Spleen (tissue), 11 donors: ENCODE data around the gene GAB2. TPM values are rescaled to one million over a fixed set of nuclear protein-coding genes. Genes with fewer than 3 reads are reported as not detected.

ENCODE experiments used
- DNase-seq: peaks from one replicate; pipeline ENCODE4 v3.0.0-alpha.2; 2020
- H3K27ac ChIP-seq, 8 donors: fragments of 200-600 bp; sonication (generic) in 7 of 8; 1 replicate in 4 of 8; 2 replicates in 4 of 8; pipeline versions ENCODE4 v1.5.0 to v1.8.0; 2016 to 2021; ENCODE audit warnings: inconsistent platforms in 4 of 8, mild to moderate bottlenecking in 4 of 8, moderate library complexity in 1 of 8
- H3K27me3 ChIP-seq, 7 donors: fragments of 200-600 bp; sonication (generic) in 6 of 7; replicated peaks in 1 of 7; 1 replicate in 4 of 7; 2 replicates in 3 of 7; pipeline versions ENCODE4 v1.5.0 to v1.8.0; 2016 to 2021; ENCODE audit warnings: inconsistent platforms in 3 of 7, mild to moderate bottlenecking in 1 of 7
- H3K36me3 ChIP-seq, 6 donors: fragments of 200-600 bp; sonication (generic) in 5 of 6; 1 replicate in 4 of 6; 2 replicates in 2 of 6; pipeline versions ENCODE4 v1.5.0 to v1.8.0; 2016 to 2021; ENCODE audit warnings: inconsistent platforms in 2 of 6
- H3K4me1 ChIP-seq, 6 donors: fragments of 200-600 bp; sonication (generic) in 5 of 6; 1 replicate in 3 of 6; 2 replicates in 3 of 6; pipeline versions ENCODE4 v1.5.0 to v1.8.0; 2016 to 2021; ENCODE audit warnings: inconsistent platforms in 3 of 6
- H3K4me3 ChIP-seq, 8 donors: fragments of 200-600 bp; sonication (generic) in 7 of 8; 1 replicate in 4 of 8; 2 replicates in 4 of 8; pipeline versions ENCODE4 v1.5.0 to v1.8.0; 2016 to 2021; ENCODE audit warnings: inconsistent platforms in 4 of 8, mild to moderate bottlenecking in 4 of 8, moderate library complexity in 2 of 8
- H3K9me3 ChIP-seq, 8 donors: fragments of 200-600 bp; sonication (generic) in 7 of 8; 1 replicate in 4 of 8; 2 replicates in 4 of 8; pipeline versions ENCODE4 v1.5.0 to v1.8.0; 2016 to 2021; ENCODE audit warnings: inconsistent platforms in 4 of 8
- CTCF ChIP-seq, 11 experiments: fragments of 200-600 bp in 7 of 11; fragments of 450-650 bp in 4 of 11; sonication (generic) in 4 of 11; IDR thresholded peaks in 8 of 11; conservative IDR thresholded peaks in 3 of 11; 1 replicate in 7 of 11; 2 replicates in 4 of 11; pipeline versions ENCODE4 v1.4.0 to v1.8.0; 2016 to 2021; ENCODE audit warnings: antibody characterized with exemption in 11 of 11, inconsistent platforms in 4 of 11, mild to moderate bottlenecking in 1 of 11
- POLR2A ChIP-seq, 3 donors: fragments of 450-650 bp; IDR thresholded peaks; one replicate each; pipeline ENCODE4 v1.5.1; 2017; ENCODE audit warnings: antibody characterized with exemption in 3 of 3, mild to moderate bottlenecking in 1 of 3
- POLR2AphosphoS5 ChIP-seq, 3 donors: sonication (generic); formaldehyde crosslinking; IDR thresholded peaks; one replicate each; pipeline ENCODE4 v1.5.1; 2017; ENCODE audit warnings: antibody characterized with exemption in 3 of 3
- WGBS, 5 donors: extraction: QIAGEN DNeasy Blood & Tissue Kit in 3 of 5; methylation state at CpG; one replicate each; pipeline versions ENCODE4 v1.1.5 to v1.1.7; 2013 to 2018; 5-methylcytosine and 5-hydroxymethylcytosine counted together
- intact Hi-C: fragments of 100-400 bp; cut with DNase I; formaldehyde crosslinking; loops from one replicate; pipeline ENCODE4 v1.15.0; 2023; ENCODE audit warnings: low total_unique reads
- polyA plus RNA-seq, 3 donors: library from polyadenylated mRNA; stranded (reverse); fragments of 200-250 nt; gene quantifications; one replicate each; pipeline ENCODE4 v1.2.1, GENCODE V29; 2013
- total RNA-seq, 7 donors: library from RNA; depleted of rRNA in 3 of 7; stranded (reverse); fragments of >200 nt in 3 of 7; fragmentation: NEBNext Ultra II Directional in 4 of 7; extraction: Animal tissue kit (Norgen Biotek cat#: 25700) in 4 of 7; gene quantifications; one replicate each; pipeline versions ENCODE4 v1.1.0 to v1.2.1, GENCODE V29; 2016 to 2021
- donor health status: healthy with polysubstance abuse.
- donor health status: DM: no; HTN: no; CAD: no; lungs with moderate emphysema.
- donor health status: DM: no; HTN: no; CAD: no.
- donor health status: Bipolar disorder and iron deficiency.
- donor health status: healthy.
- donor health status: DM: no; HTN: no; CAD: no.
- donor health status: DM: yes; HTN: yes; CAD: no.

GAB2 gene
- total and polyA plus RNA-seq, 10 donors, result 2.3 to 57.7 (median 47.0) TPM

GRCh38 chr11:78391424-78391823 lies 26.2 kb downstream of the GAB2 start:
- intact Hi-C loops, result no loop called here
- H3K27ac ChIP-seq, result no peak overlapping the region
- H3K9me3 ChIP-seq, result peaks cover 0 to under 1% (median 0%) of the 10 kb centered on the region in 8 donors
- no peak overlapping the region for H3K4me3 ChIP-seq
- H3K27me3 ChIP-seq, result no peaks in the 10 kb centered on the region
- DNase-seq, result no peak
- 89 to 95% (median 93%) methylated on average over 1 of the region's 1 CpG for WGBS, 5 donors
- TF ChIP-seq POLR2AphosphoS5 (IDR thresholded peaks at IDR 0.05) (no peak), POLR2A (IDR thresholded peaks at IDR 0.05) (no peak), CTCF (IDR thresholded peaks at IDR 0.05 in 8 of 11, conservative IDR thresholded peaks at IDR 0.05 in 3 of 11) (no peak)
- H3K4me1 ChIP-seq, result peaks cover 3 to 56% (median 19%) of the 10 kb centered on the region in 6 donors
- no peaks in the 10 kb centered on the region for H3K36me3 ChIP-seq

- 49 to 75% (median 55%) methylated on average over 5 of the region's 5 CpGs for WGBS, 5 donors
- Histone ChIP-seq H3K4me3 (no peak overlapping the region), H3K27ac (peak overlapping the region in 1 of 8 donors; percentile 12), H3K9me3 (peaks cover 0 to 6% (median 2%) of the 10 kb centered on the region in 8 donors), H3K27me3 (no peaks in the 10 kb centered on the region), H3K36me3 (no peaks in the 10 kb centered on the region), H3K4me1 (peaks cover 3 to 56% (median 19%) of the 10 kb centered on the region in 6 donors)
- TF ChIP-seq POLR2AphosphoS5 (IDR thresholded peaks at IDR 0.05), result no peak
- TF ChIP-seq CTCF (IDR thresholded peaks at IDR 0.05 in 8 of 11, conservative IDR thresholded peaks at IDR 0.05 in 3 of 11), result no peak
- TF ChIP-seq POLR2A (IDR thresholded peaks at IDR 0.05), result no peak
- intact Hi-C loops, result no loop called here
- DNase-seq, result no peak
Observed at GRCh38 chr11:78390809-78391208, 26.8 kb downstream of the GAB2 start.

- Histone ChIP-seq H3K4me1 (peaks cover 3 to 28% (median 10%) of the 10 kb centered on the region in 6 donors), H3K27me3 (no peaks in the 10 kb centered on the region), H3K36me3 (peaks cover 0 to 16% (median 0%) of the 10 kb centered on the region in 6 donors), H3K9me3 (peaks cover 0 to 27% (median 16%) of the 10 kb centered on the region in 8 donors), H3K27ac (no peak overlapping the region), H3K4me3 (no peak overlapping the region)
- intact Hi-C loops, result no loop called here
- DNase-seq, result no peak
- WGBS, 5 donors, result 78 to 89% (median 80%) methylated on average over 3 of the region's 3 CpGs
- TF ChIP-seq CTCF (IDR thresholded peaks at IDR 0.05 in 8 of 11, conservative IDR thresholded peaks at IDR 0.05 in 3 of 11) (no peak), POLR2A (IDR thresholded peaks at IDR 0.05) (no peak), POLR2AphosphoS5 (IDR thresholded peaks at IDR 0.05) (no peak)
Observed at GRCh38 chr11:78386215-78386941, 31.2 kb downstream of the GAB2 start.

- H3K27ac ChIP-seq, result no peak overlapping the region
- peaks cover 0 to 27% (median 16%) of the 10 kb centered on the region in 8 donors for H3K9me3 ChIP-seq
- no peak overlapping the region for H3K4me3 ChIP-seq
- peaks cover 0 to 16% (median 0%) of the 10 kb centered on the region in 6 donors for H3K36me3 ChIP-seq
- DNase-seq, result no peak
- no peak for TF ChIP-seq POLR2A (IDR thresholded peaks at IDR 0.05)
- no peak for TF ChIP-seq CTCF (IDR thresholded peaks at IDR 0.05 in 8 of 11, conservative IDR thresholded peaks at IDR 0.05 in 3 of 11)
- TF ChIP-seq POLR2AphosphoS5 (IDR thresholded peaks at IDR 0.05), result no peak
- H3K27me3 ChIP-seq, result no peaks in the 10 kb centered on the region
- WGBS, 5 donors, result 92 to 100% (median 94%) methylated on average over 1 of the region's 1 CpG
- peaks cover 0 to 19% (median 0%) of the 10 kb centered on the region in 6 donors for H3K4me1 ChIP-seq
- intact Hi-C loops, result no loop called here
Observed at GRCh38 chr11:78385205-78385604, 32.4 kb downstream of the GAB2 start.
